Skeletal muscle cell (primary cell): ENCODE results near the gene KPNB1.
"Not testable (repeated sequence)": the region's sequence is repeated elsewhere in the genome, so short reads cannot be mapped to it uniquely, and the experiment has no call there.

Experiments used
- DNase-seq: peaks from one replicate; pipeline ENCODE4 v3.0.0-alpha.2; 2010; ENCODE audit warnings: low read depth
- H3K4me3 ChIP-seq: 2 replicates; pipeline ENCODE4 v1.5.1; 2011; ENCODE audit warnings: low read depth, mild to moderate bottlenecking, control low read depth, low read length, moderate library complexity

KPNB1 gene

GRCh38 chr17:47675380-47676198, 25.9 kb downstream of the KPNB1 start:
- no peak overlapping the region for H3K4me3 ChIP-seq
- DNase-seq = no peak

GRCh38 chr17:47676199-47676472, 26.4 kb downstream of the KPNB1 start:
- no peak overlapping the region for H3K4me3 ChIP-seq
- no peak for DNase-seq

GRCh38 chr17:47676510-47677165, 26.9 kb downstream of the KPNB1 start:
- DNase-seq = no peak
- no peak overlapping the region for H3K4me3 ChIP-seq

GRCh38 chr17:47678196-47678595, 28.5 kb downstream of the KPNB1 start:
- DNase-seq = no peak
- no peak overlapping the region for H3K4me3 ChIP-seq

- no peak for DNase-seq
- no peak overlapping the region for H3K4me3 ChIP-seq
Measured at GRCh38 chr17:47682138-47682537, 32.4 kb downstream of the KPNB1 start.

- DNase-seq, H3K4me3 ChIP-seq: not testable (repeated sequence)
Measured at GRCh38 chr17:47682727-47683126, 33.0 kb downstream of the KPNB1 start.

GRCh38 chr17:47684025-47684424, 34.3 kb downstream of the KPNB1 start:
- no peak overlapping the region for H3K4me3 ChIP-seq
- no peak for DNase-seq

- no peak for DNase-seq
- H3K4me3 ChIP-seq = no peak overlapping the region
Measured at GRCh38 chr17:47684535-47685193, 34.9 kb downstream of the KPNB1 start.

GRCh38 chr17:47685556-47686275, 36.0 kb downstream of the KPNB1 start:
- no peak for DNase-seq
- H3K4me3 ChIP-seq = no peak overlapping the region

- no peak overlapping the region for H3K4me3 ChIP-seq
- no peak for DNase-seq
Measured at GRCh38 chr17:47686276-47686635, 36.5 kb downstream of the KPNB1 start.

- no peak for DNase-seq
Measured at GRCh38 chr17:47686664-47687327, 37.1 kb downstream of the KPNB1 start.

GRCh38 chr17:47687328-47687690, 37.6 kb downstream of the KPNB1 start:
- H3K4me3 ChIP-seq = no peak overlapping the region
- DNase-seq = no peak

More at GRCh38 chr17:47686664-47687327, 37.1 kb downstream of the KPNB1 start:
- H3K4me3 ChIP-seq = no peak overlapping the region

- no peak overlapping the region for H3K4me3 ChIP-seq
- DNase-seq = no peak
Measured at GRCh38 chr17:47687748-47688147, 38.0 kb downstream of the KPNB1 start.

GRCh38 chr17:47690121-47690520, 40.4 kb downstream of the KPNB1 start:
- no peak overlapping the region for H3K4me3 ChIP-seq
- DNase-seq = no peak

- no peak overlapping the region for H3K4me3 ChIP-seq
- DNase-seq = no peak
Measured at GRCh38 chr17:47692137-47692894, 42.6 kb downstream of the KPNB1 start.

- peak overlapping the region; percentile 69 for H3K4me3 ChIP-seq
- no peak for DNase-seq
Measured at GRCh38 chr17:47692895-47693730, 43.4 kb downstream of the KPNB1 start.

- no peak for DNase-seq
- peak within 1 kb of the TSS; percentile 69 for H3K4me3 ChIP-seq
Measured at GRCh38 chr17:47693731-47694580, 44.2 kb downstream of the KPNB1 start, which contains the start of gene TBKBP1. TSS of gene TBKBP1 (plus strand) at chr17:47694161. CDS start at chr17:47696113, 1,952 bp downstream.
